Measurements from ENCODE around the gene CALHM6.

GRCh38 chr6:116438590-116439448 lies 22.4 kb upstream of the CALHM6 start:
- no peak for TF ChIP-seq CTCF (IDR thresholded peaks at IDR 0.05; ENCODE audit: low read length)
- no peak for TF ChIP-seq EZH2 (IDR thresholded peaks at IDR 0.05; ENCODE audit: borderline replicate concordance, low read length)

Measured in OCI-LY1 (cell line).